Chondrocyte (in vitro differentiated cells): ENCODE data around the gene ZNF536. TPM values are rescaled to one million over a fixed set of nuclear protein-coding genes. Genes with fewer than 3 reads are reported as not detected.

ENCODE experiments used
- DNase-seq: peaks from one replicate; pipeline ENCODE4 v3.0.0; 2021; ENCODE audit warnings: mixed read lengths, low spot score
- H3K27ac Mint-ChIP-seq: one replicate; pipeline ENCODE4 v1.8.0; 2021; ENCODE audit warnings: mild to moderate bottlenecking, moderate library complexity, mixed read lengths; ENCODE audit not compliant: unreplicated experiment
- H3K27me3 Mint-ChIP-seq: 2 replicates; pipeline ENCODE4 v1.8.0; 2021; ENCODE audit warnings: low read depth, mixed read lengths
- H3K36me3 Mint-ChIP-seq: 2 replicates; pipeline ENCODE4 v1.8.0; 2021; ENCODE audit warnings: low read depth, mixed read lengths
- H3K4me1 Mint-ChIP-seq: 2 replicates; pipeline ENCODE4 v1.8.0; 2021; ENCODE audit warnings: low read depth, mild to moderate bottlenecking, mixed read lengths
- H3K4me3 Mint-ChIP-seq: one replicate; pipeline ENCODE4 v1.8.0; 2021; ENCODE audit warnings: mild to moderate bottlenecking, moderate library complexity, mixed read lengths; ENCODE audit not compliant: unreplicated experiment
- H3K9me3 Mint-ChIP-seq: 2 replicates; pipeline ENCODE4 v1.8.0; 2021; ENCODE audit warnings: low read depth, mixed read lengths
- CTCF ChIP-seq: fragments of 200-600 bp; sonication (generic); IDR thresholded peaks from 2 replicates; pipeline ENCODE4 v1.5.0; 2021; ENCODE audit warnings: antibody characterized with exemption, mild to moderate bottlenecking, moderate library complexity
- total RNA-seq: library from RNA; stranded (reverse); gene quantifications from 3 replicates; pipeline ENCODE4 v1.2.1, GENCODE V29; 2021

The ZNF536 gene
- total RNA-seq, 1 donor from 2014 or later: not detected

GRCh38 chr19:30540761-30541160 lies 168.6 kb downstream of the ZNF536 start:
- no peak for TF ChIP-seq CTCF
- Mint-ChIP-seq H3K4me3 (no peak overlapping the region), H3K27ac (peak overlapping the region; percentile 32), H3K9me3 (peaks cover 10% of the 10 kb centered on the region), H3K4me1 (no peaks in the 10 kb centered on the region), H3K36me3 (no peaks in the 10 kb centered on the region), H3K27me3 (no peaks in the 10 kb centered on the region)
- DNase-seq: no peak

GRCh38 chr19:30541575-30541974 lies 169.4 kb downstream of the ZNF536 start:
- Mint-ChIP-seq H3K4me1 (no peaks in the 10 kb centered on the region), H3K9me3 (peaks cover 10% of the 10 kb centered on the region), H3K27me3 (no peaks in the 10 kb centered on the region), H3K27ac (no peak overlapping the region), H3K36me3 (no peaks in the 10 kb centered on the region), H3K4me3 (no peak overlapping the region)
- no peak for DNase-seq
- TF ChIP-seq CTCF: no peak

DNA sequence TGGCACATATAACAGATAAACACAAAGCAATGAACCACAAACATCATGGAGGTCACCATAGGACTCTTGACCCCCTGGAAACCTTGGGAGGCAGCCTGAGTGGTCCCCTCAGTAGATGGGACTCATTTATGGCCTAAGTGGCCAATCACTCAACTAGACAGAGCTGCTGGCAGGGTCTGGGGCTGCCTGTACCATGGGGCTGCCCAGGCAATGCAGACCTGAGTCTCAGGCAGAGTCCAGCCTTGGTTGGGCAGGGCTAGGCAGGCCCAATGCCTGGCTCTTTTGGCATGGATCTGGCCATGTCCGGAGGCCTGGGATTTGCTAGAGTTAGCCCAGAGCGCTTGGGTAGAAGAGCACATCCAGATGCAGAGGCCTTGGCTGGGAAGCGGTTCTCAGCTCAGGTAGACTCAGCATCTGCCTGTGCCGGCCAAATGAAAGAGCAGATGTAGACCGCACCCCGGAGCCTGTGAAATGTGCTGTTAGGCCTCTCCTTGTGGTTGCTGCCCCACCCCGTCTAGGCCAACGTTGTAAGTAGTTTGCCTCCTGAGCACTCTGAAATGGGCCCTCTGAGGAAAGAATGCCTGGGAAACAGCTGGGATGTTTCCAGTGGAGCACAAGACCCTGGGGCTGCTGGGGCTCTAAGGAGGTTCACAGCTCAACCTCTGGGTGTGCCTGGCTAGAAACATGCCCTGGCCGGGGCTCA lies 171.2 kb downstream of the ZNF536 start:
- H3K36me3 Mint-ChIP-seq: no peaks in the 10 kb centered on the region
- no peak for DNase-seq
- TF ChIP-seq CTCF: no peak
- H3K27ac Mint-ChIP-seq: no peak overlapping the region
- no peaks in the 10 kb centered on the region for H3K27me3 Mint-ChIP-seq
- H3K4me1 Mint-ChIP-seq: no peaks in the 10 kb centered on the region
- peaks cover 10% of the 10 kb centered on the region for H3K9me3 Mint-ChIP-seq
- H3K4me3 Mint-ChIP-seq: no peak overlapping the region

DNA sequence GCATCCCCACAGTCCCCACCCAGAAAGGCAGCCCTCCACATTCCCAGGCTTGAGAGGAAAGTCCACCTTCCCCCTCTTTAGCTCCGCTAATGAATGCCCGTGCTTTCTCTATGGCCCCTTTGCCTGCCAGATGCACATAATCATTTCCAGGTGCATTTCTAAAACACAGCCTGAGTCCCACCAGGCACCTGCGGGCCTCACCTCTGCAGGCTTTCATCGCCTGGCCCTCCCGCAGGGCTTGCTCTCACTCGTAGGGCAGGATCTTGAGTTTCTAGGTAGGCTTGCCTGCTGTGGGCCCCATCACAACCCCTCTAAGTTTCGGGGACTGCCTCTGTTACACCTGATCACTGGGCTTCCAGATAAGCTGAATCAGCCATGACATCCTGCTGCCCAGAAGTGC lies 173.6 kb downstream of the ZNF536 start:
- TF ChIP-seq CTCF: no peak
- no peaks in the 10 kb centered on the region for H3K27me3 Mint-ChIP-seq
- H3K9me3 Mint-ChIP-seq: peaks cover 5% of the 10 kb centered on the region
- no peaks in the 10 kb centered on the region for H3K36me3 Mint-ChIP-seq
- H3K4me1 Mint-ChIP-seq: no peaks in the 10 kb centered on the region
- no peak for DNase-seq
- H3K27ac Mint-ChIP-seq: no peak overlapping the region
- no peak overlapping the region for H3K4me3 Mint-ChIP-seq

DNA sequence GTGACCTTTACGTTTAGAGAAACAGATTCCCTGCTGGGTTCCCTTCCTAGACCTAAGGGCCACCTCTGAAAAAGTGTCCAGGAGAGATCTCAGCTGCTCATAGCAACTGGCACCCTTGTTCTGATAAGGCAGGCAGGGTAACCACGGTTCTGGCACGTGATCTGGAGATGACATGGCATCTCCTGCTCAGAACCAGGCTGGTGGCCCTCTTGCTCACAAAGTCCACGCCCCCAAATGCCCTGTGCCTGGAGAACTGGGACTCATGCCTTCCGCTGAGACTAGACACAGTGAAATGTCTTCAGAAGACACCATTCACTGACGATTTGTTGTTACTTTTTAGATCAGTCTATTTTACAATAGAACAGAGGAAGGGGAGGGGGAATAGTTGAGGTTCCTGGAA lies 174.1 kb downstream of the ZNF536 start:
- peaks cover 5% of the 10 kb centered on the region for H3K9me3 Mint-ChIP-seq
- no peak overlapping the region for H3K27ac Mint-ChIP-seq
- H3K4me1 Mint-ChIP-seq: no peaks in the 10 kb centered on the region
- H3K36me3 Mint-ChIP-seq: no peaks in the 10 kb centered on the region
- no peaks in the 10 kb centered on the region for H3K27me3 Mint-ChIP-seq
- H3K4me3 Mint-ChIP-seq: no peak overlapping the region
- TF ChIP-seq CTCF: no peak
- no peak for DNase-seq
